ENCODE results near the gene NAA80.

Gene NAA80

GRCh38 chr3:50267280-50267913, 31.8 kb downstream of the NAA80 start:
- Histone ChIP-seq H3K36me3 (replicated peaks; ENCODE audit: low read depth, low read length) (no peaks in the 10 kb centered on the region), H2AFZ (ENCODE audit: low read depth, low read length) (no peak overlapping the region), H3K4me2 (ENCODE audit: low read length) (no peak overlapping the region), H3K4me3 (ENCODE audit: low read length) (no peak overlapping the region), H3K27ac (ENCODE audit: low read length) (no peak overlapping the region), H3K27me3 (ENCODE audit: low read depth, low read length) (peaks cover 26% of the 10 kb centered on the region), H3K4me1 (ENCODE audit: low read length) (peaks cover 2% of the 10 kb centered on the region; the same call in 1 of the 2 replicates), H3K9ac (ENCODE audit: low read length) (no peak overlapping the region), H3K9me3 (ENCODE audit: insufficient read depth, low read length) (no peaks in the 10 kb centered on the region), H3K79me2 (ENCODE audit: low read length) (no peaks in the 10 kb centered on the region), H4K20me1 (ENCODE audit: insufficient read depth, low read length) (no peaks in the 10 kb centered on the region)
- TF ChIP-seq CTCF (IDR thresholded peaks at IDR 0.05; ENCODE audit: low read depth, low read length) (no peak), EZH2phosphoT487 (IDR thresholded peaks at IDR 0.05; ENCODE audit: low read depth) (no peak)

GRCh38 chr3:50266836-50267235, 32.4 kb downstream of the NAA80 start:
- H3K36me3 ChIP-seq (replicated peaks; ENCODE audit: low read depth, low read length): no peaks in the 10 kb centered on the region
- H3K4me1 ChIP-seq (ENCODE audit: low read length): no peaks in the 10 kb centered on the region
- no peak overlapping the region for H3K9ac ChIP-seq (ENCODE audit: low read length)
- H3K4me2 ChIP-seq (ENCODE audit: low read length): no peak overlapping the region
- peaks cover 26% of the 10 kb centered on the region for H3K27me3 ChIP-seq (ENCODE audit: low read depth, low read length)
- H2AFZ ChIP-seq (ENCODE audit: low read depth, low read length): no peak overlapping the region
- TF ChIP-seq CTCF (IDR thresholded peaks at IDR 0.05; ENCODE audit: low read depth, low read length) (no peak), EZH2phosphoT487 (IDR thresholded peaks at IDR 0.05; ENCODE audit: low read depth) (no peak)
- no peaks in the 10 kb centered on the region for H4K20me1 ChIP-seq (ENCODE audit: insufficient read depth, low read length)
- no peaks in the 10 kb centered on the region for H3K79me2 ChIP-seq (ENCODE audit: low read length)
- no peak overlapping the region for H3K27ac ChIP-seq (ENCODE audit: low read length)
- H3K4me3 ChIP-seq (ENCODE audit: low read length): no peak overlapping the region
- no peaks in the 10 kb centered on the region for H3K9me3 ChIP-seq (ENCODE audit: insufficient read depth, low read length)

- H4K20me1 ChIP-seq (ENCODE audit: insufficient read depth, low read length): no peaks in the 10 kb centered on the region
- H3K27me3 ChIP-seq (ENCODE audit: low read depth, low read length): peaks cover 26% of the 10 kb centered on the region
- H3K36me3 ChIP-seq (replicated peaks; ENCODE audit: low read depth, low read length): no peaks in the 10 kb centered on the region
- H3K4me1 ChIP-seq (ENCODE audit: low read length): peaks cover 5% of the 10 kb centered on the region
- TF ChIP-seq CTCF (IDR thresholded peaks at IDR 0.05; ENCODE audit: low read depth, low read length) (no peak), EZH2phosphoT487 (IDR thresholded peaks at IDR 0.05; ENCODE audit: low read depth) (no peak)
- H3K9ac ChIP-seq (ENCODE audit: low read length): no peak overlapping the region
- no peak overlapping the region for H3K27ac ChIP-seq (ENCODE audit: low read length)
- no peak overlapping the region for H2AFZ ChIP-seq (ENCODE audit: low read depth, low read length)
- no peaks in the 10 kb centered on the region for H3K79me2 ChIP-seq (ENCODE audit: low read length)
- no peak overlapping the region for H3K4me3 ChIP-seq (ENCODE audit: low read length)
- no peak overlapping the region for H3K4me2 ChIP-seq (ENCODE audit: low read length)
- no peaks in the 10 kb centered on the region for H3K9me3 ChIP-seq (ENCODE audit: insufficient read depth, low read length)
Observed at GRCh38 chr3:50266017-50266416, 33.2 kb downstream of the NAA80 start.

- H3K4me3 ChIP-seq (ENCODE audit: low read length): no peak overlapping the region
- no peaks in the 10 kb centered on the region for H4K20me1 ChIP-seq (ENCODE audit: insufficient read depth, low read length)
- H3K9ac ChIP-seq (ENCODE audit: low read length): no peak overlapping the region
- H2AFZ ChIP-seq (ENCODE audit: low read depth, low read length): no peak overlapping the region
- H3K4me2 ChIP-seq (ENCODE audit: low read length): no peak overlapping the region
- H3K27ac ChIP-seq (ENCODE audit: low read length): no peak overlapping the region
- no peaks in the 10 kb centered on the region for H3K79me2 ChIP-seq (ENCODE audit: low read length)
- no peaks in the 10 kb centered on the region for H3K36me3 ChIP-seq (replicated peaks; ENCODE audit: low read depth, low read length)
- peaks cover 10% of the 10 kb centered on the region for H3K4me1 ChIP-seq (ENCODE audit: low read length)
- no peak for TF ChIP-seq EZH2phosphoT487 (IDR thresholded peaks at IDR 0.05; ENCODE audit: low read depth)
- TF ChIP-seq CTCF (IDR thresholded peaks at IDR 0.05; ENCODE audit: low read depth, low read length): no peak
- peaks cover 26% of the 10 kb centered on the region for H3K27me3 ChIP-seq (ENCODE audit: low read depth, low read length)
- H3K9me3 ChIP-seq (ENCODE audit: insufficient read depth, low read length): no peaks in the 10 kb centered on the region
Observed at GRCh38 chr3:50265571-50265970, 33.6 kb downstream of the NAA80 start.

Data from OCI-LY3 (cell line).